ENCODE data around the gene NPL.

GRCh38 chr1:182779530-182779929, 10.0 kb upstream of the NPL start:
- TF ChIP-seq CTCF (IDR thresholded peaks at IDR 0.05; ENCODE audit: insufficient read depth, low read length, poor library complexity, severe bottlenecking) (no peak), EZH2phosphoT487 (conservative IDR thresholded peaks at IDR 0.05; ENCODE audit: low read length) (no peak)

All from SU-DHL-6 (cell line).